Measurements from ENCODE around the gene SIRT3.
"Not testable (repeated sequence)": the region's sequence is repeated elsewhere in the genome, so short reads cannot be mapped to it uniquely, and the experiment has no call there.

SIRT3 gene

GRCh38 chr11:238346-238745 is 2.2 kb upstream of the SIRT3 start:
- not testable (repeated sequence) for DNase-seq

GRCh38 chr11:236774-237767 is 929 bp upstream of the SIRT3 start, which contains the start of gene PSMD13:
TSS of gene PSMD13 (plus strand) at chr11:236976. CDS start at chr11:237050, 74 bp downstream.
- DNase-seq = peak; percentile 93

GRCh38 chr11:235609-235996 is 539 bp downstream of the SIRT3 start:
- no peak for DNase-seq

- DNase-seq = no peak
Observed at GRCh38 chr11:235180-235579, 962 bp downstream of the SIRT3 start.

- DNase-seq = no peak
Observed at GRCh38 chr11:232783-233565, 3.2 kb downstream of the SIRT3 start.

GRCh38 chr11:230431-230830 is 5.7 kb downstream of the SIRT3 start:
- DNase-seq = no peak

GRCh38 chr11:227824-228379 is 8.2 kb downstream of the SIRT3 start:
- DNase-seq = no peak

GRCh38 chr11:225734-226453 is 10.2 kb downstream of the SIRT3 start:
- DNase-seq = no peak

GRCh38 chr11:224424-224823 is 11.7 kb downstream of the SIRT3 start:
- no peak for DNase-seq

GRCh38 chr11:223884-224283 is 12.3 kb downstream of the SIRT3 start:
- DNase-seq = no peak

- DNase-seq = no peak
Observed at GRCh38 chr11:223026-223789, 12.9 kb downstream of the SIRT3 start.

- DNase-seq = no peak
Observed at GRCh38 chr11:221998-222789, 13.9 kb downstream of the SIRT3 start.

- no peak for DNase-seq
Observed at GRCh38 chr11:221539-221938, 14.6 kb downstream of the SIRT3 start.

- peak; percentile 92 for DNase-seq
Observed at GRCh38 chr11:220641-221215, 15.4 kb downstream of the SIRT3 start.

GRCh38 chr11:218815-219593 is 17.1 kb downstream of the SIRT3 start:
- no peak for DNase-seq

- no peak for DNase-seq
Observed at GRCh38 chr11:217704-218103, 18.4 kb downstream of the SIRT3 start.

GRCh38 chr11:216081-216974 is 19.8 kb downstream of the SIRT3 start:
- DNase-seq = no peak

GRCh38 chr11:215581-216037 is 20.5 kb downstream of the SIRT3 start:
- DNase-seq = no peak

- DNase-seq = no peak
Observed at GRCh38 chr11:214083-214482, 22.1 kb downstream of the SIRT3 start.
